ENCODE measurements around the gene ELOVL3.
"Not testable (repeated sequence)": the region's sequence is repeated elsewhere in the genome, so short reads cannot be mapped to it uniquely, and the experiment has no call there.

DNA sequence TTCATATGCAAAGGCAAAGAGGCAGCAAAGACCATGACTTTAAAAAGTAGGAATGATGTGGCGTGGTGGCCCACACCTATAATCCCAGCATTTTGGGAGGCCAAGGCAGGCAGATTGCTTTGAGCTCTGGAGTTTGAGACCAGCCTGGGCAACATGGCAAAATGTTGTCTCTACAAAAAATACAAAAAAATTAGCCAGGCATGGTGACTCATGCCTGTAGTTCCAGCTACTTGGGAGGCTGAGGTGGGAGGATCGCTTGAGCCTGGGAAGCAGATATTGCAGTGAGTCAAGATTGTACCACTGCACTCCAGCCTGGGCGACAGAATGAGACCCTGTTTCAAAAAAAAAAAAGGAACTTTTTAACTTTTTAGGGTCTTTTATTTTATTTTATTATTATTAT lies 26.4 kb downstream of the ELOVL3 start:
- TF ChIP-seq, protein P1, sequence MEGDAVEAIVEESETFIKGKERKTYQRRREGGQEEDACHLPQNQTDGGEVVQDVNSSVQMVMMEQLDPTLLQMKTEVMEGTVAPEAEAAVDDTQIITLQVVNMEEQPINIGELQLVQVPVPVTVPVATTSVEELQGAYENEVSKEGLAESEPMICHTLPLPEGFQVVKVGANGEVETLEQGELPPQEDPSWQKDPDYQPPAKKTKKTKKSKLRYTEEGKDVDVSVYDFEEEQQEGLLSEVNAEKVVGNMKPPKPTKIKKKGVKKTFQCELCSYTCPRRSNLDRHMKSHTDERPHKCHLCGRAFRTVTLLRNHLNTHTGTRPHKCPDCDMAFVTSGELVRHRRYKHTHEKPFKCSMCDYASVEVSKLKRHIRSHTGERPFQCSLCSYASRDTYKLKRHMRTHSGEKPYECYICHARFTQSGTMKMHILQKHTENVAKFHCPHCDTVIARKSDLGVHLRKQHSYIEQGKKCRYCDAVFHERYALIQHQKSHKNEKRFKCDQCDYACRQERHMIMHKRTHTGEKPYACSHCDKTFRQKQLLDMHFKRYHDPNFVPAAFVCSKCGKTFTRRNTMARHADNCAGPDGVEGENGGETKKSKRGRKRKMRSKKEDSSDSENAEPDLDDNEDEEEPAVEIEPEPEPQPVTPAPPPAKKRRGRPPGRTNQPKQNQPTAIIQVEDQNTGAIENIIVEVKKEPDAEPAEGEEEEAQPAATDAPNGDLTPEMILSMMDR (conservative IDR thresholded peaks at IDR 0.05; ENCODE audit: low read length): not testable (repeated sequence)
- not testable (repeated sequence) for TF ChIP-seq EZH2phosphoT487 (IDR thresholded peaks at IDR 0.05; ENCODE audit: borderline replicate concordance, low read depth, low read length)

Measured in OCI-LY7 (cell line).